OCI-LY7 (cell line): Measurements from ENCODE around the gene PRKN. TPM values are rescaled to one million over a fixed set of nuclear protein-coding genes. Genes with fewer than 3 reads are reported as not detected.

Experiments
- BruUV-seq: library from RNA; stranded (reverse); fragments of 400-500 nt; replicated peaks from 2 replicates; lab custom pipeline; 2021; lab: Mats Ljungman, UMichigan
- CTCF ChIA-PET: fragments of 300-600 bp; sonication (Branson Sonifier 250); formaldehyde crosslinking; loops from one replicate; lab custom pipeline; 2022; ENCODE audit warnings: antibody characterized with exemption; ENCODE audit not compliant: unreplicated experiment; lab: Charles Lee
- POLR2A ChIA-PET: fragments of 300-600 bp; sonication (Branson Sonifier 250); formaldehyde crosslinking; loops from one replicate; lab custom pipeline; 2022; ENCODE audit warnings: antibody characterized with exemption; lab: Charles Lee
- DNase-seq: peaks from one replicate; pipeline ENCODE4 v3.0.0-alpha.2; 2015; ENCODE audit warnings: low spot score
- H2AFZ ChIP-seq: fragments of 200-600 bp; sonication (generic), shearing (Covaris generic); 2 replicates; pipeline ENCODE4 v1.6.1; 2014; ENCODE audit warnings: mild to moderate bottlenecking, antibody characterized with exemption, low read length, moderate library complexity
- H3K27ac ChIP-seq: fragments of 200-600 bp; sonication (generic); 2 replicates; pipeline ENCODE4 v1.5.1; 2014; ENCODE audit warnings: mixed run types, low read depth, mild to moderate bottlenecking, moderate library complexity, low read length, inconsistent platforms; ENCODE audit not compliant: poor library complexity, severe bottlenecking
- H3K36me3 ChIP-seq: fragments of 200-600 bp; sonication (generic); 2 replicates; pipeline ENCODE4 v1.6.1; 2014; ENCODE audit warnings: mild to moderate bottlenecking, antibody characterized with exemption, low read length, moderate library complexity, mixed read lengths; ENCODE audit not compliant: insufficient read depth
- H3K4me1 ChIP-seq: fragments of 200-600 bp; sonication (generic); 2 replicates; pipeline ENCODE4 v1.5.1; 2014; ENCODE audit warnings: mild to moderate bottlenecking, low read length; ENCODE audit not compliant: insufficient read depth, poor library complexity, severe bottlenecking
- H3K4me2 ChIP-seq: fragments of 200-600 bp; sonication (generic); 2 replicates; pipeline ENCODE4 v1.6.1; 2014; ENCODE audit warnings: mild to moderate bottlenecking, low read length
- H3K4me3 ChIP-seq: fragments of 200-600 bp; sonication (generic); 2 replicates; pipeline ENCODE4 v1.5.1; 2014; ENCODE audit warnings: mild to moderate bottlenecking, low read depth, low read length; ENCODE audit not compliant: poor library complexity, severe bottlenecking
- H3K79me2 ChIP-seq: fragments of 200-600 bp; sonication (generic); 2 replicates; pipeline ENCODE4 v1.6.1; 2016; ENCODE audit warnings: low read depth, mild to moderate bottlenecking, low read length, moderate library complexity, mixed read lengths; ENCODE audit not compliant: insufficient read depth
- H3K9me2 ChIP-seq: fragments of 200-600 bp; sonication (generic); 2 replicates; pipeline ENCODE4 v1.6.1; 2016; ENCODE audit warnings: mild to moderate bottlenecking, low read length, mixed read lengths; ENCODE audit not compliant: insufficient read depth
- H3K9me3 ChIP-seq: fragments of 200-600 bp; sonication (generic); 2 replicates; pipeline ENCODE4 v1.6.1; 2014; ENCODE audit warnings: mild to moderate bottlenecking, mixed run types, low read length, mixed read lengths
- H4K20me1 ChIP-seq: fragments of 200-600 bp; sonication (generic); 2 replicates; pipeline ENCODE4 v1.6.1; 2014; ENCODE audit warnings: mild to moderate bottlenecking, antibody characterized with exemption, low read length, moderate library complexity, mixed read lengths; ENCODE audit not compliant: insufficient read depth
- CTCF ChIP-seq: fragments of 200-600 bp; sonication (generic); conservative IDR thresholded peaks from 2 replicates; pipeline ENCODE4 v1.5.1; 2014; ENCODE audit warnings: mild to moderate bottlenecking, antibody characterized with exemption, low read length, moderate library complexity, mixed read lengths
- EZH2phosphoT487 ChIP-seq: fragments of 200-600 bp; sonication (generic); IDR thresholded peaks from 2 replicates; pipeline ENCODE4 v1.6.1; 2018; ENCODE audit warnings: low read depth, borderline replicate concordance, mild to moderate bottlenecking, mixed run types, antibody characterized with exemption, low read length, moderate library complexity, mixed read lengths
- intact Hi-C: fragments of 100-400 bp; cut with micrococcal nuclease; formaldehyde crosslinking; loops from one replicate; pipeline ENCODE4 v1.10.0; 2022; ENCODE audit not compliant: unreplicated experiment
- total RNA-seq, 2 experiments: library from RNA; depleted of rRNA in 1 of 2; stranded (reverse); fragments of >200 nt in 1 of 2; shearing (Covaris generic) in 1 of 2; gene quantifications; 2 replicates each; pipeline ENCODE4 v1.2.3, GENCODE V29; 2014 to 2022

The PRKN gene
- total RNA-seq, 2 experiments from 2014 or later: 1.3 to 2.0 TPM

GRCh38 chr6:161383951-161384350, 1343.6 kb downstream of the PRKN start:
- no peaks in the 10 kb centered on the region for H3K79me2 ChIP-seq
- no peak for DNase-seq
- no peaks in the 10 kb centered on the region for H3K4me1 ChIP-seq
- ChIA-PET CTCF (no interaction called here), POLR2A (no interaction called here)
- H3K9me3 ChIP-seq: no peaks in the 10 kb centered on the region
- H3K4me3 ChIP-seq: no peak overlapping the region
- intact Hi-C loops: no loop called here
- H2AFZ ChIP-seq: no peak overlapping the region
- no TSS peak for BruUV-seq
- TF ChIP-seq CTCF (no peak), EZH2phosphoT487 (no peak)
- H3K27ac ChIP-seq: no peak overlapping the region
- H3K36me3 ChIP-seq: no peaks in the 10 kb centered on the region
- no peaks in the 10 kb centered on the region for H4K20me1 ChIP-seq
- no peaks in the 10 kb centered on the region for H3K9me2 ChIP-seq
- H3K4me2 ChIP-seq: no peak overlapping the region

- no peak overlapping the region for H3K27ac ChIP-seq
- POLR2A ChIA-PET: no interaction called here
- H3K9me2 ChIP-seq: no peaks in the 10 kb centered on the region
- intact Hi-C loops: no loop called here
- no peaks in the 10 kb centered on the region for H3K36me3 ChIP-seq
- no peaks in the 10 kb centered on the region for H3K79me2 ChIP-seq
- no peaks in the 10 kb centered on the region for H3K9me3 ChIP-seq
- no peaks in the 10 kb centered on the region for H3K4me1 ChIP-seq
- H3K4me2 ChIP-seq: no peak overlapping the region
- no peak overlapping the region for H2AFZ ChIP-seq
- H3K4me3 ChIP-seq: no peak overlapping the region
- CTCF ChIA-PET: no interaction called here
- no peak for DNase-seq
- BruUV-seq: no TSS peak
- TF ChIP-seq CTCF (no peak), EZH2phosphoT487 (no peak)
- H4K20me1 ChIP-seq: no peaks in the 10 kb centered on the region
Observed at GRCh38 chr6:161379834-161380582, 1347.6 kb downstream of the PRKN start.

GRCh38 chr6:161378115-161378514, 1349.5 kb downstream of the PRKN start:
- Histone ChIP-seq H4K20me1 (no peaks in the 10 kb centered on the region), H3K9me2 (no peaks in the 10 kb centered on the region), H3K4me1 (no peaks in the 10 kb centered on the region), H3K27ac (no peak overlapping the region), H3K79me2 (no peaks in the 10 kb centered on the region), H3K4me2 (no peak overlapping the region), H3K36me3 (no peaks in the 10 kb centered on the region), H2AFZ (no peak overlapping the region), H3K9me3 (no peaks in the 10 kb centered on the region), H3K4me3 (no peak overlapping the region)
- TF ChIP-seq EZH2phosphoT487 (no peak), CTCF (no peak)
- CTCF ChIA-PET: no interaction called here
- DNase-seq: no peak
- intact Hi-C loops: no loop called here
- POLR2A ChIA-PET: no interaction called here
- BruUV-seq: no TSS peak
